Measurements from ENCODE around the gene CLDN12. TPM values are rescaled to one million over a fixed set of nuclear protein-coding genes. Genes with fewer than 3 reads are reported as not detected.

The CLDN12 gene
- total RNA-seq, 1 experiment from 2014 or later: 39.4 TPM

GRCh38 chr7:90453259-90453891 is 50.1 kb downstream of the CLDN12 start:
- no peaks in the 10 kb centered on the region for H3K36me3 Mint-ChIP-seq

GRCh38 chr7:90453931-90454330 is 50.7 kb downstream of the CLDN12 start:
- H3K27me3 Mint-ChIP-seq (ENCODE audit: low read depth): no peaks in the 10 kb centered on the region
- DNase-seq (ENCODE audit: low spot score) (no peak), ATAC-seq (no peak)
- CTCF ChIA-PET: no interaction called here
- TF ChIP-seq ETV6 (CRISPR knock-in tag; IDR thresholded peaks at IDR 0.05) (no peak), E2F5 (CRISPR knock-in tag; IDR thresholded peaks at IDR 0.05) (no peak), NR2C2 (CRISPR knock-in tag; IDR thresholded peaks at IDR 0.05) (no peak), ZNF263 (CRISPR knock-in tag; IDR thresholded peaks at IDR 0.05; ENCODE audit: low read depth) (no peak), CREM (CRISPR knock-in tag; IDR thresholded peaks at IDR 0.05) (no peak), GTF2I (CRISPR knock-in tag; conservative IDR thresholded peaks at IDR 0.05) (no peak), E2F1 (CRISPR knock-in tag; IDR thresholded peaks at IDR 0.05) (no peak)
- TF ChIP-seq, protein P1, sequence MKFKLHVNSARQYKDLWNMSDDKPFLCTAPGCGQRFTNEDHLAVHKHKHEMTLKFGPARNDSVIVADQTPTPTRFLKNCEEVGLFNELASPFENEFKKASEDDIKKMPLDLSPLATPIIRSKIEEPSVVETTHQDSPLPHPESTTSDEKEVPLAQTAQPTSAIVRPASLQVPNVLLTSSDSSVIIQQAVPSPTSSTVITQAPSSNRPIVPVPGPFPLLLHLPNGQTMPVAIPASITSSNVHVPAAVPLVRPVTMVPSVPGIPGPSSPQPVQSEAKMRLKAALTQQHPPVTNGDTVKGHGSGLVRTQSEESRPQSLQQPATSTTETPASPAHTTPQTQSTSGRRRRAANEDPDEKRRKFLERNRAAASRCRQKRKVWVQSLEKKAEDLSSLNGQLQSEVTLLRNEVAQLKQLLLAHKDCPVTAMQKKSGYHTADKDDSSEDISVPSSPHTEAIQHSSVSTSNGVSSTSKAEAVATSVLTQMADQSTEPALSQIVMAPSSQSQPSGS (CRISPR knock-in tag; IDR thresholded peaks at IDR 0.05; ENCODE audit: borderline replicate concordance, low read depth): no peak
- H3K4me3 Mint-ChIP-seq: no peak overlapping the region
- POLR2A ChIA-PET: no interaction called here
- H3K4me1 Mint-ChIP-seq: peaks cover 10% of the 10 kb centered on the region
- peaks cover 3% of the 10 kb centered on the region; the same call in 1 of the 2 replicates for H3K9me3 Mint-ChIP-seq
- no peak overlapping the region for H3K27ac Mint-ChIP-seq
- no peaks in the 10 kb centered on the region for H3K36me3 Mint-ChIP-seq

More at GRCh38 chr7:90453259-90453891, 50.1 kb downstream of the CLDN12 start:
- CTCF ChIA-PET: no interaction called here
- POLR2A ChIA-PET: no interaction called here
- H3K27me3 Mint-ChIP-seq (ENCODE audit: low read depth): no peaks in the 10 kb centered on the region
- TF ChIP-seq TP53 (CRISPR knock-in tag; IDR thresholded peaks at IDR 0.05): no peak
- TF ChIP-seq STAT6 (CRISPR knock-in tag; conservative IDR thresholded peaks at IDR 0.05; ENCODE audit: low read depth): no peak
- TF ChIP-seq GABPB1 (CRISPR knock-in tag; IDR thresholded peaks at IDR 0.05): no peak
- TF ChIP-seq HMGA2 (CRISPR knock-in tag; IDR thresholded peaks at IDR 0.05): no peak
- no peak for TF ChIP-seq SOX15 (CRISPR knock-in tag; IDR thresholded peaks at IDR 0.05)
- TF ChIP-seq JAZF1 (CRISPR knock-in tag; IDR thresholded peaks at IDR 0.05): no peak
- TF ChIP-seq ZNF263 (CRISPR knock-in tag; IDR thresholded peaks at IDR 0.05; ENCODE audit: low read depth): no peak
- TF ChIP-seq ZNF317 (CRISPR knock-in tag; IDR thresholded peaks at IDR 0.05; ENCODE audit: borderline replicate concordance, low read depth): no peak
- TF ChIP-seq TCF7 (CRISPR knock-in tag; IDR thresholded peaks at IDR 0.05; ENCODE audit: low read depth): no peak
- no peak for TF ChIP-seq USF2 (CRISPR knock-in tag; IDR thresholded peaks at IDR 0.05)
- no peak for TF ChIP-seq ZNF138 (CRISPR knock-in tag; conservative IDR thresholded peaks at IDR 0.05)
- TF ChIP-seq GTF2I (CRISPR knock-in tag; conservative IDR thresholded peaks at IDR 0.05): no peak
- no peak for TF ChIP-seq NFATC4 (CRISPR knock-in tag; IDR thresholded peaks at IDR 0.05)
- TF ChIP-seq ZNF121 (CRISPR knock-in tag; IDR thresholded peaks at IDR 0.05): no peak
- no peak for TF ChIP-seq FOXK1 (CRISPR knock-in tag; IDR thresholded peaks at IDR 0.05)
- TF ChIP-seq, protein P2, sequence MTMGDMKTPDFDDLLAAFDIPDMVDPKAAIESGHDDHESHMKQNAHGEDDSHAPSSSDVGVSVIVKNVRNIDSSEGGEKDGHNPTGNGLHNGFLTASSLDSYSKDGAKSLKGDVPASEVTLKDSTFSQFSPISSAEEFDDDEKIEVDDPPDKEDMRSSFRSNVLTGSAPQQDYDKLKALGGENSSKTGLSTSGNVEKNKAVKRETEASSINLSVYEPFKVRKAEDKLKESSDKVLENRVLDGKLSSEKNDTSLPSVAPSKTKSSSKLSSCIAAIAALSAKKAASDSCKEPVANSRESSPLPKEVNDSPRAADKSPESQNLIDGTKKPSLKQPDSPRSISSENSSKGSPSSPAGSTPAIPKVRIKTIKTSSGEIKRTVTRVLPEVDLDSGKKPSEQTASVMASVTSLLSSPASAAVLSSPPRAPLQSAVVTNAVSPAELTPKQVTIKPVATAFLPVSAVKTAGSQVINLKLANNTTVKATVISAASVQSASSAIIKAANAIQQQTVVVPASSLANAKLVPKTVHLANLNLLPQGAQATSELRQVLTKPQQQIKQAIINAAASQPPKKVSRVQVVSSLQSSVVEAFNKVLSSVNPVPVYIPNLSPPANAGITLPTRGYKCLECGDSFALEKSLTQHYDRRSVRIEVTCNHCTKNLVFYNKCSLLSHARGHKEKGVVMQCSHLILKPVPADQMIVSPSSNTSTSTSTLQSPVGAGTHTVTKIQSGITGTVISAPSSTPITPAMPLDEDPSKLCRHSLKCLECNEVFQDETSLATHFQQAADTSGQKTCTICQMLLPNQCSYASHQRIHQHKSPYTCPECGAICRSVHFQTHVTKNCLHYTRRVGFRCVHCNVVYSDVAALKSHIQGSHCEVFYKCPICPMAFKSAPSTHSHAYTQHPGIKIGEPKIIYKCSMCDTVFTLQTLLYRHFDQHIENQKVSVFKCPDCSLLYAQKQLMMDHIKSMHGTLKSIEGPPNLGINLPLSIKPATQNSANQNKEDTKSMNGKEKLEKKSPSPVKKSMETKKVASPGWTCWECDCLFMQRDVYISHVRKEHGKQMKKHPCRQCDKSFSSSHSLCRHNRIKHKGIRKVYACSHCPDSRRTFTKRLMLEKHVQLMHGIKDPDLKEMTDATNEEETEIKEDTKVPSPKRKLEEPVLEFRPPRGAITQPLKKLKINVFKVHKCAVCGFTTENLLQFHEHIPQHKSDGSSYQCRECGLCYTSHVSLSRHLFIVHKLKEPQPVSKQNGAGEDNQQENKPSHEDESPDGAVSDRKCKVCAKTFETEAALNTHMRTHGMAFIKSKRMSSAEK (CRISPR knock-in tag; IDR thresholded peaks at IDR 0.05; ENCODE audit: borderline replicate concordance): no peak
- DNase-seq (ENCODE audit: low spot score): no peak
- peaks cover under 1% of the 10 kb centered on the region; the same call in 1 of the 2 replicates for H3K9me3 Mint-ChIP-seq
- H3K4me3 Mint-ChIP-seq: no peak overlapping the region
- H3K4me1 Mint-ChIP-seq: peaks cover 10% of the 10 kb centered on the region
- ATAC-seq: no peak
- no peak overlapping the region for H3K27ac Mint-ChIP-seq

Measured in WTC11 (cell line).